NCI-H1105 treated with DMSO at 0.1 percent for 48 hours (cell line): ENCODE measurements around the gene COLQ.

ENCODE experiments used
- DNase-seq: peaks from one replicate; lab custom pipeline; 2025; lab: John Stamatoyannopoulos, UW

The COLQ gene

DNA sequence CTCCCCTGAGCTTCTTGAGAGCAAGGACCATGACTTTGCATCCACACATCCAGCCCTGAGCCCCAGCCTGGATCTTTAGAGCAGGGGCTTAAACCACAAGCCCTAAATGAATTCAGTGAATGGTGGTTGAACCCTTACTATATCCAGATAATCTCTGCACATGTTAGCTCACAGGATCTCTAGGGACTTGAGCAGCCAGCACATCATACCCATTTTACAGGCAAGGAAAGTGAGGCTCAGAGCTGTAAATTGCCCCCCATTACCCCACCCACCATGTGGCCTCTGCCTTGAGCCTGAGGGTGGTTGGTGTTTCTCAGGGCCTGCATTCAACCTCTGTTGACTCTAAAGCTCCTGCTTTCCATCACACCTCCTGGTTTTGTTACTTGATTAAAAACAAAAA is 66.5 kb downstream of the COLQ start:
- DNase-seq: no peak

DNA sequence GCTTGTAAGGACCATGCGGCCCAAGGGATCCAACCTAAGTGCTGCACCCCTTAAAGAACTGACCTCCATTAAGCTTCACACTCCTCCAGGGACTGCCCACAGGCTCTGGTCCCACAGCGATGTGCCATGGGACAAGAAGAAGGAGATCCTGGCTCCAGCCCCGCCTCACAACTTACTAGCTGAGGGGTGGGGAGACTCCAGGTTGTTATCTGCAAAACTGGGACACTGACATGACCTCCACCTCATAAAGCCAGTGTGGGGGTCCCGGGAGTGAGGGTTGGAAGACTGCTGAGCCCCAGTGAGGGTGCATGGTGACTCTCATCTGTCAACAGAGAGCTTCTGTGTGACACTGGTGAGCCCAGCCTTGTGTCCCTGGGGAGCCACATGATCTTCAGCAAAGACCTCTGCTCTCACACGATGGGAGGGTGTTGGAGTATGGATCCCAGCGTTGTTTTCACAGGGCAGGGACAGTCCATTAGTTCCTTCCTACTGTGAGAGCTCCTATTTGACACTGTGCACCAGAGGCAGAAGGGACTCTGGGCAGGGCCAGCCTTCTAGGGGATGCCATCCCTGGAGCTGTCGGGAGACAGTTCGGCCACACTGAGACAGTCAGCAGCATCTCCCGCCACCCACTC is 67.4 kb downstream of the COLQ start:
- DNase-seq: no peak

DNA sequence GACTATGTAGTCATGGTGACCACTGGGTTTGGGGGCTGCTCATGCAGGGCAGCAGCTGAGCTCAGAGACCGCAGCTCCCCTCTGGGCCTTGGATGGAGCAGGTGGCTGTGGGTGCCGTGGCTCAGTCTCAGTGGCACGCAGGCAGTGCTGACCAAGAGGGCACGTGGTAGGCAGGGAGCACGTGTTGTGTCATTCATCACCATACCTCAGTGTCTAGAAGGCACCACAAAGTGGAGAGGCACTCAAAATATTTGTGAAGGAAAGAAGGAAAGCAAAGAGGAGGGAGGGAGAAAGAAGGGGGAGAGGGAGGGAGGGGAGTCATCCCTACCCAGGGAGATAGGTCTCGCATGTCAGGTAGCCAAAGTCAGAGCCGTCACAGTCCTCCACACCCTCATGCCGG is 68.0 kb downstream of the COLQ start:
- DNase-seq: no peak

DNA sequence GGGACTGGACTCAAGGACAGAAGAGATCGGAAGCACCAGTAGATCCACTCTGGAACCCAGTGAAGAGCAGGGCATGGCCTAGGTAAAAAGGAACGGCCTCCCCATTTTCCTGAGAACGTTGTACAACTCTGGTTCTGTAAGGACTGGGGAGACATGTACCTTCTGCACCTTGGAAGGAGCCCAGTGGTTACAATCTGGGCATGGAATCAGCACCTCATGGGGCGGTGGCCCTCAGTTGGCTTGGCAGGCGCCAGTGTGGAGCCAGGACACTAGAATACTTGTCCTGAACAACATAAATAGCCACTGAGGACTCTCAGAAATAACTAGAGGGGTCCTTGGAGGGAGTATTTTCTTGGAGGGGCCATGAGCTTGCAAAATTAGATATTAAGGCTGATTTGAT is 68.5 kb downstream of the COLQ start:
- no peak for DNase-seq

DNA sequence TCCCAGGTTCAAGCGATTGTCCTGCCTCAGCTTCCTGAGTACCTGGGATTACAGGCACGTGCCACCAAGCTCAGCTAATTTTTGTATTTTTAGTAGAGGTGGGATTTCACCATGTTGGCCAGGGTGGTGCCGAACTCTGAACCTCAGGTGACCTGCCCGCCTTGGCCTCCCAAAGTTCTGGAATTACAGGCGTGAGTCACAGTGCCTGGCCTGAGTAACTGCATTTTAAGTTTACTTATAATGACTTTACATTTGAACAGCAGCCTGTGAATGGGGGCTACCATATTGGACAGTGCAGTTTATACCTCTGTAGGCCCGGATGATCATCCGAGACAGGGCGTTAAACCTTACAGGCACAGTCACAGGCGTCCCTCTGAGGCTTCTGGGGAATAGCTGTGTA is 69.3 kb downstream of the COLQ start:
- DNase-seq: no peak

DNA sequence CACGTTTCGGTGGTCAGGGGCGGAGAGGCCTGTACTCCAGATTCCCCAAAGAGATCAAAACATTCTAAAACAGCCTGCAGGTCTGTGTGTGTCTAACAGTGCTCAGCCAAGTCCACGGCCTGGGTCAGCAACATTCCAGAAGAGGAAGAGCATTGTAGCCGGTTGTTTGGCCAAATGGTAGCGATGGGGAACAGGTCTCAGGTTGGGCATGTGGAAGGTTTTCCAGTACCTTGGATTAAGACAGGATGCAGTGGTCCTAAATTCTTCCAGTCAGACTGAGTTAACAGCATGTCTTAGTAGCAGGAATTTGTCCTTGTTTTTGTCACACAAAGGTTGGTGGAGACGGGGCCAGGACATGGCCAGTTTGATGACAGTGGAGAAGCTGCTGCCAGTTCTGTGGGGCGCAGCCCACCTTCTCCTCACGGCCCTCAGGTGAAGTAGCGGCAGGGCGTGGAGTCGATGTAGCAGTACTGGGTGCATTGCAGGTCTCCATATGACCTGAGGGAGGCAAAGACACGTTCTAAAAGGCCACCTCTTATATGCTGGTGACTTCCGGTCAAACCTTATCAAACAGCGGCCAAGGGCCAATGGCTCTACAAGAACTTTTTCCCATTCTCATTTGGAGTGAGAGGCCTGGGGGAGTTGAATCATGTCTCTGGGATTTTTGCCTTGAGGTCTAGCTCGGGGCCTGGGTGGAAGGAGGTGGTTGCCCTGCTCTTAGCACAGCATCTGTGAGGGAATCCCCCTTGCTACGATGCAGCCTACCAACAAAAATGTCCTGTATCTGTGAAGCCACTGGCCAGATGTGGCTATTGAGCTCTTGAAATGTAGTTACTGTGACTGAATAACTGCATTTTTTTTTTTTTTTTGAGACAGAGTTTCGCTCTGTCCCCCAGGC is 70.0 kb downstream of the COLQ start:
- no peak for DNase-seq

DNA sequence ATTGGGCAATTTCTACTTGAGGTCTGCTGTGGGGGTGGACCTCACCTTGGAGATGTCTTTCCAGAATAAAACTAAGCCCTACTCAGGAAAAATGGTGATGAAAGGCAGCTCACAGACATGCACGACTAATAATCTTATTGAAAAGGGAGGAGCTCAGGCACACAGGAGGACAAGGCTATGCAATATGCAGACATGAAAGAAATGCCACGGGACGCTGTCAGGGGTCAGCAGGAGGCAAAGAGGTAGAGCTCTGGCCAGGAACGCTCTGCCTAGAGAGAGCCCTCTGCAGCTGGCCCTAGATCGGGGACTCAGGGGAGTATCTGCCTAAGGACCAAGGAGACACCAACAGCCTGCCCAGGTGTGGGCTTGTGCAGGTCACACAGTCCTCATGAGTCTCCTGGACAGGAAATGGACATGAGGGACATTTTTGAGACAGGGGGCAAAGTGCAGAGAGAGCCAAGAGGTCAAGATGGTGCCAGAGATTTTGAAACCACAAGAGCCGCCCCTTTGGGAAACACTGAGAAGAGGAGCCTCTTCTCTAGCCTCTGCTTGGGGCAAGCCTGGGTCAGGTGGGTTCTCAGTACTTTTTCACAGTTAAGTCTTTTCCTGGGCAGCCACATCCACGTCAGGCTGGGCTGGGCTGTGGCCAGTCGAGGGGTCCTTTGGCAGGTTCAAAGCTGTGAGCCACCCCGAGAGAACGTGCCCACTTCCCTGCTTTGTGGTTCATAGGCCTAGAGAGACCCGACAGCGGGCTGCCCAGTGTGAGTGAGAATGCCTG is 70.9 kb downstream of the COLQ start:
- no peak for DNase-seq

DNA sequence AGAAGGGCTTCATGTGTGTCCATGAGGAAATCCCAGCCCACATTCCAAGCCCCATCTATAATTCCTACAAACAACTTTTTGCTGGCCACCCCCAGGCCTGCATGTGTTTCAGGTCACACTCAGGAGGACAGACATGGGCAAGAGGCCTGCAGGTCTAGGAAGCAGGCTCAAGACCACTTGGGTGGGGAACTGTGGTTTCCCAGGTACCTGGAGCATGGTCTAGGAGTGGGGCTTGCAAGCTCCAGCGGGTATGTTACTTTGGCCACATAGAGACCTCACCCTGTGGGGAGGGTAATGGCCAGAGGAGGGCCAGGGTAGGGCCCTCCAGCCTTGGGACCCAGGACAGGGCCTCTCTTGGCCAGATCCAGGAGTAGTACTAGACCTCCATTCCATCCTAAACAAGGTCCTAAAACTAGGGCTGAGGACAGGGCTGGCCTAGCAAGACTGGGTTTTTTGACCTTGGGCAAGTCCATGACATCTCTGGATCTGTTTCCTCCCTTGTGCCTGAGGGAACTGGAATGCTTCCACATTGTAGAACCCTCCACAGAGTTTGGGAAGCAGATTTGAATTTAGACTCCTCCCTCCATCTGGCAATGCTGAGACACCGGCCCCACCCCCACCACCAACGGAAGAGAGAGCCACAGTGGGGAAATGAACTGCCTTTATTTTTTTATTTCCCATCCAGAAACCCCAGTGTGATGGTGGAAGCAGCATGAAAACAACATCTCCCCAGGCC is 71.8 kb downstream of the COLQ start:
- no peak for DNase-seq

DNA sequence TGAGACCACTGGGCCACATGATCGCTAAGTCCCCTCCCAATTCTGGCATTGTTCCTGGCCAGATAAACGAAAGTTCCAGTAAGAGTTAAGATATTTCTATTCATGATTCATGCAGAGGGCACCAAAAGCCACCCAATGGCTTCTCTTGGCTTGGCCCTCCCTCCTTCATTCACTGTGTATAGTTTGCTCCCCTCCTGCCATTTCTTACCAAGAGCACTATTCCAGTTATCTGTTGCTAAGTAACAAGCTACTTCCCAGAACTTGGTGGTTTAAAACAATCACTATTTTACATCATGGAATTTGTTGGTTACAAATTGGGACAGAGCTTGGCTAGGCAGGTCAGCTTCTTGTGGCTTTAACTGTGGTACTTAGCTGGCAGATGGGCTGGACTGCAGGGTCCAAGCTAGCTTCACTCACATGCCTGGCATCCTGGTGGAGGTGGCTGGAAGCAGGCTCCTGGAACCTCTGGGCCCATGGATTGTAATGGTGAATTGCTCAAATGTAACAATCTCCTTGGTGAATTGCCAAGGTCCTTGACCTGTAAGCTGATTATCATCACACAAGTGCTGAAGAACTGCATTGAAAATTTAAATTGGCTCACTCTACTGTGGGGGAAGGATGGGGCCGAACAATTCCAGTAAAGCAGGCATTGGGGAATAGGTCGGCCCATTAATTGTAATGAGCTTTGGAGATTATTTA is 77.5 kb downstream of the COLQ start:
- no peak for DNase-seq

DNA sequence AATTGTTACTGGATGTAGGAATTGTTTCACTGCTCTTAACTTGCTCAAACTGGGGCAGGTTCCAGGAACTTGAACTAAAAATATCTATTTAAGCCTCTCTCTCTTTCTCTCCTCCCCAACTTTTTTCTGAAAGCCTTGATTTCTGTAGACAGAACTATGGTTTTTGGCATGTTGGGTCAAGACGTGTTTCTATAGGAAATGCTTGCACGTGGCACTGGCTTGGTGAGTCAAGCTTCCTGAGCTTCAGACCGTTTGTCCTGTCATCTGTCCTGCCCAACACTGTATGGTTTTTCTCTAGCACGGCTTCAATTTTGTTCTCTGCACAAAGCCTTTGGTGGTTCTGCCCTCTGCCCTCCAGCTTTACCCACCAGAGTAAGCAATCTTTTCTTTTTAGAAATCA is 80.6 kb downstream of the COLQ start:
- DNase-seq: no peak

DNA sequence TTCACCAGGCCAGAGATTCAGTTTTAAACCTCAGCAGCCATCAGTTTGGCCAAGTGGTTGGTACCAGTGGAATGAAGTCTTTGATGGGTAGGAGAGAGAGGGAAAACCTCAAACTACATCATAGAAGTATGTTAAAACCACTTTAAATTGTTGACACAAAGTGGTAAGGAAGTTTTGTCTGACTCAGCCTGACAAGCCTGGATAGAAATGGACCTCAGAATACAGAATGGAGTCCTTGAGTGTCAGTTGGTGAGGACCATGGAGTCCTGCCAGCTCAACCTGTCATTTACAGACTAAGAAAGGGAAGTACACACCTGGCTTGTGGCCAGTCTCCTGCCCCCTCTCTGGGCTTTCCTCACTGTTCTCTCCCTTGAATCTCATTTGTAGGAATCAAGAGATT is 82.0 kb downstream of the COLQ start:
- no peak for DNase-seq

DNA sequence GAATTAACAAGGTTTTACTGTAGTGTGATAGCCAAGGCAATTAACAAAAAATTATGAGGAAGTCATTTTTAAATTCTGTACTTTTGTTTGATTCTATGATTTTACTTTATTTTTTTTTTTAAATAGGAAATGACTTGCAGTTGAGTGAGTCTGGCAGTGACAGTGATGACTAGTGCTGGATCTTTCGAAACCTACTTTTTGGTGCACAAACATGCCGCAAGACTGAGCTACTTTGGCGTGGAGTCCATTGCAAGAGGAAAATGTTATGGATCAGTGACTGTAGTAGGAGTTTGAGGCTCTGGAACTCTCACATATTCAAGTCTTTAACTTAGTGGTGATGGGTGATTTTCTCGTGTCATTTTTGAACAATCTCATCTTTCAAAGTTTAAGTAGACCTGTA is 82.5 kb downstream of the COLQ start:
- DNase-seq: no peak

DNA sequence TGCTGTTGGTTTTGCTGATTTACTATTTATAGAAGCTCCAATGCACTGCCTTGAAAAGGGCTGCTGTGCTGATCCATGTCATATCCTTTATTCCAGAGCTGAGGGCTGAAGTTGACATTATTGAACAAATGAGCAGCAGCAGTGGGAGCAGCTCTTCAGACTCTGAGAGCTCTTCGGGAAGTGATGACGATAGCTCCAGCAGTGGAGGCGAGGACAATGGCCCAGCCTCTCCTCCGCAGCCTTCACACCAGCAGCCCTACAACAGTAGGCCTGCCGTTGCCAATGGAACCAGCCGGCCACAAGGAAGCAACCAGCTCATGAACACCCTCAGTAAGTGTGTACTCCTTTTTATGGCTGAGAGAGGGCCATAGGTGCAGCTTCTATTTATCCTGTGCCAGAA is 85.3 kb downstream of the COLQ start:
- no peak for DNase-seq

DNA sequence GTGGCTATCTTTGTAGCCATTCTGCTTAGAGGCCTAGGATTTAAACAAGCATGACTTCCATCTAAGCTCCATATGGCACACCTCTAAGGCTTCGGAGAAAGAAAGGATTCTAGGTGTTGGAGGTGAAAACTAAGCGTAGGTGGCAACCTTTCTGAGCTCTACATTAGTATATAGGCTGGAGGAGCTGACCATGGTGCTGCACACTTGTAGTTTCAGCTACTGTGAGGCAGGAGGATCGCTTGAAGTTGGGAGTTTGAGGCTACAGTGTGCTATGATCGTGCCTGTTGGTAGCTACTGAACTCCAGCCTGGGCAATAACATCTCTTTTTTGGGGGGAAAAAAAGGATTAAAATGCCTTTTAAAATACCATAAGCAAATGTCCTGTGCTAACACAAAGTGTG is 86.8 kb downstream of the COLQ start:
- DNase-seq: no peak

DNA sequence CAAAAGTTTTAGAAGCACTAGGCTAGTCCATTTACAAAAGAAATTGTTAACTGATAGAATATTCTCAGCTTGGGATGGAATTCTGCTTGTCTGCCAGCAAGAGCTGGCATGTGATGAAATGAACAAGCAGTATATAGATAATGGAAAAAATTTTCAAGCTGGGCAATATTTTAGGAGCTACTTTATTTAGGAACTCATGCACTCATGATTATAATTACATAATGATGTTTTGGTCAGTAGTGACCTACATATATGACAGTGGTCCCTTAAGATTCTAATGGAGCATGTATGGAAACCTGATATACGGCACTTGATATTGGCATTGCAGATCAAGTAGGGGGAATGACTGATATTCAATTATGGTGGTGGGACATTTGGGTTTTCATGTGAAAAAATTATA is 88.0 kb downstream of the COLQ start:
- DNase-seq: no peak

DNA sequence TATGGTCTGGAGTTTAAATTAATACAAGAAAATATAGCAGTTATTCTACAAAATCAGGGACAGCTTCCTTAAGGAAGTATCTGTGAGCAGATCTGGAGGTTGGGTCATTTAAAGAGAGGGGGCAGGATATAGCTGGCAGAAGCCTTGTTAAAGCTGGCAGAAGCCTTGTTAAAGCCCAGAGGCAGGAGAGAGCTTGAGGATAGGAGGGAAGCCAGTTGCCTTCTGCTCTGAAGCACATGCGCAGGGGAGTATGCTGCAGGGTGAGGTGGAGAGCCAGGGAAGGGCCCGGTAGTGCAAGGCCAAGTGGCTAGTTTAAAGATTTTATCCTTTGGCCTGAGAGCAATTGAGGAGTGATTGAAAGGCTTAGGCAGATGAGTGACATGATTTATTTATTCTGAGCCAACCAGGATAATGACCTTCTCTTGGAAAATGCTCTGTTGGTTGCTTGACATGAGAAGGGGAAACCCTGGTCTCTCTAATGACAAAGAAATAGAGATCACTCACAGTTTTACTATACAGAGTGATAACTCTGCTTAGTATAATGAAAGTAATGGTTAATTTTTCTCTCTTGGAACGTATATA is 90.2 kb downstream of the COLQ start:
- no peak for DNase-seq

DNA sequence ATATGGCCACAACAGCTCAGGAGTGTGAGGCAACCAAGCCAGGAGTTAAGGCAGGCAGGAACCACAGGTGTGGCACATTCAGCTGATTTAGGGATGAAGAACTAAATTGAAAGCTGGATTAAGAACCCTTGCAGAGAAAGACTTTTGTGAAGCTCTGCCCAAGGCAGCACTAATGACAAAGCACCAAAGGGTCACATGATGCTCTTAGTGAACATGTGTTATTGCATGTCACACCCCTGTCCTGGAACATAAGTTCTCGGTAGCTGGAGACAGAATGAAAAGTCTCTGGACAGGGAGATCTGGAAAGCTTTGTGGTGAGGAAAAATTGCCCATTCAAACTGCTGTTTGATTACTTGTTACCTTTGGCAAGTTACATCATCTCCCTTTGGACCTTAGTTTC is 90.9 kb downstream of the COLQ start:
- no peak for DNase-seq

DNA sequence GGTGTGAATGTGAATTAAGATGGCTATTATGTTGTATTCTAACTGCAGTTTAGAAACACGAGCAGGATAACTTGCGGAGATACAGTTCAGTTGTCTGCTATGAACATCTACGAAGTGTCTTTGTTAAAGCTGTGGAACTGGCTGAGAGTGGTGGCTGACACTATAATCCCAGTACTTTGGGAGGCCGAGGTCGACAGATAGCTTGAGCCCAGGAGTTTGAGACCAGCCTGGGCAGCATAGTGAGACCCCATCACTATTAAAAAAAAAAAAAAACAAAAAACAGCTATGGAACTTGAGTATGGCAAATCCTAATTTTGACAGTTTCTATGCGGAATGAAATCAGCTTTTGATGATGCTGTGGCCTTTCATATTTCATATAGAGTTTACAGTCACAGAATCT is 92.4 kb downstream of the COLQ start:
- no peak for DNase-seq

DNA sequence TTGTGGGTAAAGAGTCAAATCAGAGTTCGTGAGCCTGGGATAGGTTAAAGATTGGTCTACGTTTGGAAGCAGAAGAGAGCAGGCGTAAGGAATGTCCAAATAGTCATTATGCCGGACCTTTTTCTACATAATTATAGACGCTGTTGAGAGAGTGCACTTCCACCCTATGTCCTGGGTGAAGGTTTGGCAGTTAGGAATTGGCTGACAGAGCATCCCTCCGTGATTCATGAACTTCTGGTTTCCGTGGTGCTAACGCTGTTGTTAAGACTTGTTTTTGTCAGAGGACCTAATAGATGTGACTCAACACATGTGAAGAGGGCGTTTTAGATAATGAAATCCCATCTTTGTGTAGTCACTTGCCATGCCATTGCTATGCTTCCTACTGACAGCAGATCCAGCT is 93.0 kb downstream of the COLQ start:
- no peak for DNase-seq

DNA sequence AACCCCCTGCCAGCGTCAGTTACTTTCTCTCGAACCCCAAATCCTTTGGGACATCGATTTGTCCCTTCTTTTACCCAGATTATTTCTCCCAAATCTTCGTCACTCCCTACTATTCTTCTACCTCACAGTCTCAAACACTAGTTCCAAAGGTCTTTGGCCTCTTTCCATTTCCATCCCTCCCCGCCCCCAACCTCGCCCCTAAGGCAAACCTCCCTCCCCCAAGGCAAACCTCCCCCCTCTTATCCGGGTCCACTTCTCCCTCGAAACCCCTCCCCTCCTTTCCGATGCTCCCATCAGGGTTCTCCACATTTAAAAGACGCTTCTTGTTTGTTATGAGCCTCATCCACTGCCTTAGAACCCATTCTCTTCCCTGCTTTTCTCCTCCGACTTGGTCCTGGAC is 93.5 kb downstream of the COLQ start:
- no peak for DNase-seq

DNA sequence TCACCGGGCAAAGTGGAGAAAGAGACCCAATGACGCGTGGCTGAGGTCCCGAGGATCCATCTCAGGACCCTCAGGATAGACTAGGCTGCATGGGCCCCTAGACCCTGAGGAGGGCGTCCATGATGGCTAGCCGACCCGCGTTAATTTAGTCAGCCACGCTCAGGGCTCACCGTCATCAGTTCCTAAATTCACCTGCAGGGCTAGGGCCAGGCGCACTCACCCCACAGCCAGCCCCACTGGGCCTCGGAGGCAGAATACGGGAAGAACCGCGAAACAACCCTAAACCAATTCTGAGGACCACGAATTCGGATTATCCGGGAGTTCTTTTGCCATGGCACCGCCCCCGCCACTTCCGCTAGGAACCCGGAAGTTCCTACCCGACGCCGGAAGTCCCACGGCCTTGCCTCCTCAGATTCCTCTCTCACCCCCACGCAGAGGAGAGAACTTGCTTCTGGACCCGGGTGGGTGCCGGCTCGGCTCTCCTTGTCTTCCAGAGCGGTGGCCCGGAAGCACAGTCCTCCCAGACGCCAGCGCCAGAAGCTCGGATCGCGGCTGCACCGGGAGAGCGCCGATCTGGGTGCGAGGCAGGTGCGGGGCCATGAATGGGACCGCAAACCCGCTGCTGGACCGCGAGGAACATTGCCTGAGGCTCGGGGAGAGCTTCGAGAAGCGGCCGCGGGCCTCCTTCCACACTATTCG is 94.2 kb downstream of the COLQ start, which contains the start of the genes EAF1 and METTL6:
Gene EAF1, plus strand, starts transcription at position 417 of the 699 bp plus-strand sequence. Its CDS starts 182 bp downstream, at position 599.
Gene METTL6, minus strand, starts transcription at position 363 of the 699 bp plus-strand sequence. CDS start 1,033 bp downstream, outside the sequence.
- DNase-seq: peak; percentile 44
